ENCODE measurements around the gene SEMA6A. TPM values are rescaled to one million over a fixed set of nuclear protein-coding genes. Genes with fewer than 3 reads are reported as not detected.

Gene SEMA6A
- total RNA-seq, 2 donors from 2014 or later: 7.4 to 11.4 TPM

GRCh38 chr5:116479776-116480675, 94.6 kb downstream of the SEMA6A start:
- no peaks in the 10 kb centered on the region for H3K27me3 ChIP-seq (replicated peaks; ENCODE audit: insufficient read depth)
- peaks cover 4% of the 10 kb centered on the region for H3K36me3 ChIP-seq
- H3K4me1 ChIP-seq (ENCODE audit: control insufficient read depth in 1 of 2, low read depth in 2 of 2): no peaks in the 10 kb centered on the region
- no peak overlapping the region for H3K4me3 ChIP-seq
- ATAC-seq (ENCODE audit: insufficient number of reproducible peaks, low FRiP score, low read depth) (no peak), DNase-seq (ENCODE audit: low spot score) (no peak)
- TF ChIP-seq, protein P1, sequence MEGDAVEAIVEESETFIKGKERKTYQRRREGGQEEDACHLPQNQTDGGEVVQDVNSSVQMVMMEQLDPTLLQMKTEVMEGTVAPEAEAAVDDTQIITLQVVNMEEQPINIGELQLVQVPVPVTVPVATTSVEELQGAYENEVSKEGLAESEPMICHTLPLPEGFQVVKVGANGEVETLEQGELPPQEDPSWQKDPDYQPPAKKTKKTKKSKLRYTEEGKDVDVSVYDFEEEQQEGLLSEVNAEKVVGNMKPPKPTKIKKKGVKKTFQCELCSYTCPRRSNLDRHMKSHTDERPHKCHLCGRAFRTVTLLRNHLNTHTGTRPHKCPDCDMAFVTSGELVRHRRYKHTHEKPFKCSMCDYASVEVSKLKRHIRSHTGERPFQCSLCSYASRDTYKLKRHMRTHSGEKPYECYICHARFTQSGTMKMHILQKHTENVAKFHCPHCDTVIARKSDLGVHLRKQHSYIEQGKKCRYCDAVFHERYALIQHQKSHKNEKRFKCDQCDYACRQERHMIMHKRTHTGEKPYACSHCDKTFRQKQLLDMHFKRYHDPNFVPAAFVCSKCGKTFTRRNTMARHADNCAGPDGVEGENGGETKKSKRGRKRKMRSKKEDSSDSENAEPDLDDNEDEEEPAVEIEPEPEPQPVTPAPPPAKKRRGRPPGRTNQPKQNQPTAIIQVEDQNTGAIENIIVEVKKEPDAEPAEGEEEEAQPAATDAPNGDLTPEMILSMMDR (IDR thresholded peaks at IDR 0.05): no peak
- peaks cover 12% of the 10 kb centered on the region for H3K9me3 ChIP-seq
- no peak overlapping the region for H3K27ac ChIP-seq

GRCh38 chr5:116478491-116478890, 96.1 kb downstream of the SEMA6A start:
- H3K27me3 ChIP-seq (replicated peaks; ENCODE audit: insufficient read depth): no peaks in the 10 kb centered on the region
- peaks cover 4% of the 10 kb centered on the region for H3K36me3 ChIP-seq
- TF ChIP-seq, protein P1 (IDR thresholded peaks at IDR 0.05): no peak
- H3K4me1 ChIP-seq (ENCODE audit: control insufficient read depth in 1 of 2, low read depth in 2 of 2): no peaks in the 10 kb centered on the region
- H3K27ac ChIP-seq: no peak overlapping the region
- peaks cover 12% of the 10 kb centered on the region for H3K9me3 ChIP-seq
- no peak for DNase-seq (ENCODE audit: low spot score)
- no peak overlapping the region for H3K4me3 ChIP-seq
- ATAC-seq (ENCODE audit: insufficient number of reproducible peaks, low FRiP score, low read depth): no peak

DNA sequence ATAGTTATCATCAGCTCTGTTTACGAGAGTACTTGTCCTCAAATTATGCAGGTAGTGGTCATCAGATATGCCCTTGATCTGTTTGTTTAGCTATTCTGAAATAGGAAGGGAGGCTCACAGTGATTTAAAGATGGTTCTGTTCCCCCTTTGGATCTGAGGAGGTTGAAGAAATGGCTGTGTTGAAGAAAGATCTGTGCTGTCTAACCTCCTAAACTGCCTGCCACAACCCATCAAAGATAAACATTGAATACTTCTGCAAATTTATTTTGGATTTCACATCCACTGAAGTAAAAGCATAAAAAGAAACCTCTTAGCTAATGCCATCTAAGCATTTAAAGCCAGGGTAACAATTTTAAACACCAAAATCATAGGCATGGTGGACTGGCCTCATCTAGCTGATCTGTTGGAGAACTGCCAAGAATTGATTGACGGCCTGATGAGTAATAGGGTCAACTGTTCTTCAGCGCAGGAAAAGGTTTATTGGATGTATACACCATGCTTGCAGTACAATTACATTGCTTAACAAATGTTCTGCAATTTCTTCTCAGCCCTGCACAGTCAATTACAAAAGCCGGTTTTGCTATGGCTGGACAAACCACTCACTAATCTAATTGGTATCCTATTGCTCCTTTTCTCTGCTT, 97.6 kb downstream of the SEMA6A start:
- H3K4me1 ChIP-seq (ENCODE audit: control insufficient read depth in 1 of 2, low read depth in 2 of 2): no peaks in the 10 kb centered on the region
- no peak overlapping the region for H3K4me3 ChIP-seq
- peaks cover 4% of the 10 kb centered on the region for H3K36me3 ChIP-seq
- no peaks in the 10 kb centered on the region for H3K27me3 ChIP-seq (replicated peaks; ENCODE audit: insufficient read depth)
- TF ChIP-seq, protein P1 (IDR thresholded peaks at IDR 0.05): no peak
- ATAC-seq (ENCODE audit: insufficient number of reproducible peaks, low FRiP score, low read depth): no peak
- DNase-seq (ENCODE audit: low spot score): no peak
- peaks cover 12% of the 10 kb centered on the region for H3K9me3 ChIP-seq
- H3K27ac ChIP-seq: no peak overlapping the region

DNA sequence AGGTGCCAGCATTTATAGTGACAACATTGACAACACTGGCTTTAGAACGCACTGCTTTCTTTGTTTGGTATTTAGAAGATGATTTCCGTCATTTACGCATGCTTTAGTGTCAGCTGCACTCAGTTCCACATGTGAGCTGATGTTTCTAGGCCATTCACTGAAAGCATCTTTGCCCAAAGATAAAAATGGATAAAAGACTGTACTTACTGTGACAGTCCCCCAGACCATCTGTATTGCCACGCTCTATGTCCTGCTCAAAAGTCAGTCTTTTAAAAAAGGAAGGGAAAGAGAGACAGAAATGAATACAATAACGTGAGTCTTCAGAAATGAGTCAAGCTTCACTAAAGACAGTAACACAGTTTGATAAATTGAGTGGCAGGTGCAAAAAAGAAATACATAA, 99.3 kb downstream of the SEMA6A start:
- H3K36me3 ChIP-seq: peaks cover 4% of the 10 kb centered on the region
- no peak for ATAC-seq (ENCODE audit: insufficient number of reproducible peaks, low FRiP score, low read depth)
- H3K27me3 ChIP-seq (replicated peaks; ENCODE audit: insufficient read depth): no peaks in the 10 kb centered on the region
- DNase-seq (ENCODE audit: low spot score): no peak
- TF ChIP-seq, protein P1 (IDR thresholded peaks at IDR 0.05): no peak
- peaks cover 12% of the 10 kb centered on the region for H3K9me3 ChIP-seq
- H3K4me3 ChIP-seq: no peak overlapping the region
- H3K4me1 ChIP-seq (ENCODE audit: control insufficient read depth in 1 of 2, low read depth in 2 of 2): no peaks in the 10 kb centered on the region
- no peak overlapping the region for H3K27ac ChIP-seq

- Histone ChIP-seq H3K4me3 (no peak overlapping the region), H3K36me3 (peaks cover 4% of the 10 kb centered on the region), H3K4me1 (ENCODE audit: control insufficient read depth in 1 of 2, low read depth in 2 of 2) (no peaks in the 10 kb centered on the region), H3K27ac (no peak overlapping the region), H3K9me3 (peaks cover 12% of the 10 kb centered on the region), H3K27me3 (replicated peaks; ENCODE audit: insufficient read depth) (no peaks in the 10 kb centered on the region)
- DNase-seq (ENCODE audit: low spot score) (no peak), ATAC-seq (ENCODE audit: insufficient number of reproducible peaks, low FRiP score, low read depth) (no peak)
- TF ChIP-seq, protein P1 (IDR thresholded peaks at IDR 0.05): no peak
Observed at GRCh38 chr5:116473706-116474105, 100.9 kb downstream of the SEMA6A start.
